H1 (cell line): ENCODE measurements around the gene PLEKHG4. TPM values are rescaled to one million over a fixed set of nuclear protein-coding genes. Genes with fewer than 3 reads are reported as not detected.

Experiments
- CTCF ChIA-PET: fragments of 300-600 bp; sonication (Branson Sonifier 250); formaldehyde crosslinking; loops from one replicate; lab custom pipeline; 2021; ENCODE audit not compliant: partially characterized antibody; lab: Charles Lee
- POLR2A ChIA-PET: fragments of 300-600 bp; sonication (Branson Sonifier 250); formaldehyde crosslinking; loops from one replicate; lab custom pipeline; 2021; ENCODE audit warnings: inconsistent platforms; ENCODE audit not compliant: partially characterized antibody; lab: Charles Lee
- DNase-seq, 2 experiments: peaks; one replicate each; pipeline versions ENCODE4 v3.0.0 to v3.0.0-alpha.2; 2010 to 2022; ENCODE audit warnings: low spot score in 2 of 2, low read depth in 1 of 2, mixed read lengths in 1 of 2
- FAIRE-seq: peaks from 2 replicates; lab custom pipeline; 2011; peaks lifted over from hg19 to GRCh38; lab: Jason Lieb, UNC
- H2AFZ ChIP-seq: 2 replicates; pipeline ENCODE4 v1.8.1; 2012; ENCODE audit warnings: low read length, inconsistent platforms
- H2AK5ac ChIP-seq: 2 replicates; pipeline ENCODE4 v1.6.1; 2013; ENCODE audit warnings: low read depth, low read length
- H2BK120ac ChIP-seq: replicated peaks from 2 replicates; pipeline ENCODE3; 2013; ENCODE audit warnings: low read depth, low read length, inconsistent platforms
- H2BK12ac ChIP-seq: 2 replicates; pipeline ENCODE4 v1.6.1; 2013; ENCODE audit warnings: low read depth, low read length
- H2BK15ac ChIP-seq: 2 replicates; pipeline ENCODE4 v1.6.1; 2013; ENCODE audit warnings: low read length
- H2BK20ac ChIP-seq: 2 replicates; pipeline ENCODE4 v1.6.1; 2013; ENCODE audit warnings: low read length
- H2BK5ac ChIP-seq: 2 replicates; pipeline ENCODE4 v1.6.1; 2013; ENCODE audit warnings: low read depth, low read length
- H3K14ac ChIP-seq: 2 replicates; pipeline ENCODE4 v1.6.1; 2013; ENCODE audit warnings: inconsistent platforms; ENCODE audit not compliant: insufficient read length
- H3K18ac ChIP-seq: 2 replicates; pipeline ENCODE4 v1.6.1; 2013; ENCODE audit warnings: low read length; ENCODE audit errors: extremely low read depth
- H3K23ac ChIP-seq: 2 replicates; pipeline ENCODE4 v1.6.1; 2013; ENCODE audit warnings: inconsistent platforms; ENCODE audit not compliant: insufficient read length
- H3K23me2 ChIP-seq: 2 replicates; pipeline ENCODE4 v1.6.1; 2013; ENCODE audit warnings: low read depth, low read length
- H3K27ac ChIP-seq: 2 replicates; pipeline ENCODE4 v1.6.1; 2011; ENCODE audit warnings: low read depth, low read length, inconsistent platforms
- H3K27me3 ChIP-seq, 4 experiments: replicated peaks in 1 of 4; 1 replicate in 1 of 4; 2 replicates in 3 of 4; pipeline versions ENCODE4 v1.6.1 to v1.8.1; 2011 to 2013; ENCODE audit warnings: low read length in 3 of 4, mild to moderate bottlenecking in 3 of 4, inconsistent platforms in 2 of 4, mixed read lengths in 2 of 4, moderate library complexity in 1 of 4; ENCODE audit not compliant: control insufficient read depth in 3 of 4, insufficient read depth in 3 of 4; ENCODE audit errors: extremely low read depth in 1 of 4
- H3K36me3 ChIP-seq, 4 experiments: 2 replicates each; pipeline versions ENCODE4 v1.6.1 to v1.8.1; 2011 to 2013; ENCODE audit warnings: mild to moderate bottlenecking in 4 of 4, low read length in 3 of 4, moderate library complexity in 2 of 4, control low read depth in 1 of 4, inconsistent platforms in 1 of 4; ENCODE audit not compliant: insufficient read depth in 4 of 4, control insufficient read depth in 2 of 4
- H3K4ac ChIP-seq: replicated peaks from 2 replicates; pipeline ENCODE3; 2013; ENCODE audit warnings: low read length, low read depth, mixed read lengths, inconsistent platforms; ENCODE audit not compliant: insufficient read length
- H3K4me1 ChIP-seq, 4 experiments: replicated peaks in 1 of 4; 1 replicate in 1 of 4; 2 replicates in 3 of 4; pipeline versions ENCODE4 v1.6.1 to v1.8.1; 2011 to 2013; ENCODE audit warnings: low read length in 3 of 4, inconsistent platforms in 2 of 4, mixed read lengths in 1 of 4; ENCODE audit not compliant: insufficient read depth in 4 of 4, control insufficient read depth in 3 of 4
- H3K4me2 ChIP-seq, 2 experiments: 2 replicates each; pipeline versions ENCODE4 v1.6.1 to v1.8.1; 2011 to 2013; ENCODE audit warnings: low read depth in 2 of 2, low read length in 2 of 2, control low read depth in 1 of 2, inconsistent platforms in 1 of 2, mild to moderate bottlenecking in 1 of 2; ENCODE audit not compliant: insufficient read depth in 1 of 2
- H3K4me3 ChIP-seq, 4 experiments: fragments of 200-600, 300-600 bp in 1 of 4; sonication (generic), shearing (Covaris generic), sonication (Bioruptor Twin) in 1 of 4; 2 replicates each; pipeline versions ENCODE4 v1.5.1 to v1.8.1; 2011 to 2016; ENCODE audit warnings: low read length in 4 of 4, low read depth in 3 of 4, control low read depth in 2 of 4, inconsistent platforms in 2 of 4, mild to moderate bottlenecking in 2 of 4, mixed read lengths in 1 of 4, moderate library complexity in 1 of 4; ENCODE audit not compliant: insufficient read depth in 2 of 4; ENCODE audit errors: extremely low read depth in 1 of 4
- H3K56ac ChIP-seq: replicated peaks from 2 replicates; pipeline ENCODE3; 2013; ENCODE audit warnings: low read depth, mild to moderate bottlenecking, mixed read lengths, low read length, inconsistent platforms; ENCODE audit not compliant: insufficient read length
- H3K79me1 ChIP-seq: 2 replicates; pipeline ENCODE4 v1.6.1; 2013; ENCODE audit warnings: low read depth, low read length, control low read depth
- H3K79me2 ChIP-seq, 2 experiments: 2 replicates each; pipeline versions ENCODE4 v1.6.1 to v1.8.1; 2012 to 2013; ENCODE audit warnings: low read length in 2 of 2, mild to moderate bottlenecking in 2 of 2, inconsistent platforms in 1 of 2; ENCODE audit not compliant: insufficient read depth in 2 of 2, control insufficient read depth in 1 of 2
- H3K9ac ChIP-seq, 4 experiments: replicated peaks in 1 of 4; 1 replicate in 1 of 4; 2 replicates in 3 of 4; pipeline versions ENCODE4 v1.6.1 to v1.8.1; 2011 to 2013; ENCODE audit warnings: low read depth in 3 of 4, low read length in 3 of 4, control low read depth in 2 of 4, mild to moderate bottlenecking in 2 of 4, moderate library complexity in 2 of 4, inconsistent platforms in 1 of 4; ENCODE audit errors: extremely low read depth in 1 of 4
- H3K9me3 ChIP-seq, 2 experiments: 2 replicates each; pipeline versions ENCODE4 v1.6.1 to v1.8.1; 2012 to 2013; ENCODE audit warnings: mild to moderate bottlenecking in 2 of 2, moderate library complexity in 2 of 2, control low read depth in 1 of 2, inconsistent platforms in 1 of 2, low read depth in 1 of 2, low read length in 1 of 2, mixed read lengths in 1 of 2; ENCODE audit not compliant: insufficient read depth in 2 of 2
- H4K20me1 ChIP-seq, 2 experiments: replicated peaks in 1 of 2; 2 replicates each; pipeline versions ENCODE3 to v1.8.1; 2011 to 2013; ENCODE audit warnings: inconsistent platforms in 2 of 2, low read length in 2 of 2, mild to moderate bottlenecking in 1 of 2; ENCODE audit not compliant: insufficient read depth in 2 of 2, control insufficient read depth in 1 of 2
- H4K5ac ChIP-seq: 2 replicates; pipeline ENCODE4 v1.6.1; 2013; ENCODE audit warnings: low read length, low read depth, mixed read lengths, inconsistent platforms; ENCODE audit not compliant: insufficient read length
- H4K8ac ChIP-seq: 2 replicates; pipeline ENCODE4 v1.8.0; 2013; ENCODE audit warnings: mild to moderate bottlenecking, moderate library complexity, low read length, inconsistent platforms; ENCODE audit not compliant: insufficient read depth; ENCODE audit errors: extremely low read depth
- H4K91ac ChIP-seq: replicated peaks from 2 replicates; pipeline ENCODE3; 2013; ENCODE audit warnings: low read length, mixed read lengths, inconsistent platforms; ENCODE audit not compliant: insufficient read length
- ATF2 ChIP-seq: IDR thresholded peaks from 2 replicates; pipeline ENCODE4 v1.6.1; 2012; ENCODE audit warnings: low read length, inconsistent platforms
- BACH1 ChIP-seq: IDR thresholded peaks from 2 replicates; pipeline ENCODE4 v1.6.1; 2012; ENCODE audit warnings: low read length, improper control_type of control experiment
- EZH2 ChIP-seq: fragments of 200-600 bp; sonication (generic); IDR thresholded peaks from 2 replicates; pipeline ENCODE4 v1.7.1; 2012; ENCODE audit warnings: low read depth, mild to moderate bottlenecking, moderate library complexity, low read length, inconsistent platforms; ENCODE audit not compliant: severe bottlenecking
- JUN ChIP-seq: IDR thresholded peaks from 2 replicates; pipeline ENCODE4 v1.6.1; 2011; ENCODE audit warnings: low read depth, mild to moderate bottlenecking, improper control_type of control experiment, low read length
- KDM4A ChIP-seq: IDR thresholded peaks from one replicate; pipeline ENCODE4 v1.7.1; 2012; ENCODE audit warnings: low read depth, mild to moderate bottlenecking, moderate library complexity, low read length, inconsistent platforms; ENCODE audit not compliant: severe bottlenecking
- POLR2A ChIP-seq, 2 experiments: IDR thresholded peaks; 1 replicate in 1 of 2; 2 replicates in 1 of 2; pipeline ENCODE4 v1.6.1; 2011; ENCODE audit warnings: low read depth in 2 of 2, low read length in 2 of 2, mild to moderate bottlenecking in 2 of 2; ENCODE audit errors: control extremely low read depth in 1 of 2
- POLR2AphosphoS5 ChIP-seq: IDR thresholded peaks from 2 replicates; pipeline ENCODE4 v1.6.1; 2011; ENCODE audit warnings: low read depth, low read length
- SAP30 ChIP-seq: fragments of 300-600 bp; sonication (generic); IDR thresholded peaks from 2 replicates; pipeline ENCODE4 v1.7.1; 2012; ENCODE audit warnings: low read length, moderate library complexity, mild to moderate bottlenecking, inconsistent platforms; ENCODE audit not compliant: insufficient read depth, insufficient replicate concordance
- SP1 ChIP-seq: IDR thresholded peaks from 2 replicates; pipeline ENCODE4 v1.6.1; 2011; ENCODE audit warnings: low read depth, low read length
- SP4 ChIP-seq: IDR thresholded peaks from 2 replicates; pipeline ENCODE4 v1.6.1; 2012; ENCODE audit warnings: low read length, inconsistent platforms
- TAF1 ChIP-seq: IDR thresholded peaks from 2 replicates; pipeline ENCODE4 v1.6.1; 2011; ENCODE audit warnings: mild to moderate bottlenecking, low read depth, low read length
- WGBS, 2 experiments: shearing (Covaris generic) in 1 of 2; methylation state at CpG; one replicate each; pipeline versions ENCODE4 v1.1.6 to v1.1.7; 2013 to 2015; ENCODE audit warnings: low lambda C conversion rate in 2 of 2, mixed read lengths in 2 of 2, inconsistent platforms in 1 of 2, low coverage in 1 of 2, missing lambda C conversion rate in 1 of 2; ENCODE audit not compliant: insufficient replicate concordance in 2 of 2, insufficient coverage in 1 of 2, insufficient read length in 1 of 2; ENCODE audit errors: extremely low coverage in 1 of 2, missing lambda C conversion rate in 1 of 2; 5-methylcytosine and 5-hydroxymethylcytosine counted together
- polyA plus RNA-seq, 7 experiments: library from polyadenylated mRNA; depleted of rRNA in 3 of 7; stranded (reverse) in 5 of 7; unstranded in 2 of 7; fragments of >200 nt in 5 of 7; fragments of 200-250 nt in 2 of 7; gene quantifications; 1 replicate in 5 of 7; 2 replicates in 1 of 7; 4 replicates in 1 of 7; pipeline versions ENCODE4 v1.2.1 to v1.2.3, GENCODE V29; 2011 to 2013; ENCODE audit warnings: missing spikeins in 2 of 7, mixed read lengths in 2 of 7
- total RNA-seq: library from RNA; stranded (reverse); fragmentation: NEBNext Ultra II Directional; extraction: Animal tissue kit (Norgen Biotek cat#: 25700); gene quantifications from 2 replicates; pipeline ENCODE4 v1.2.1, GENCODE V29; 2021

PLEKHG4 gene
- total and polyA plus RNA-seq, 2 of the 8 experiments (the other 6 are each of a cell fraction or from before 2014, with no cell fraction given): 7.7 to 11.1 TPM

GRCh38 chr16:67302076-67302475, 22.7 kb downstream of the PLEKHG4 start:
- Histone ChIP-seq H2BK5ac (no peak overlapping the region), H4K5ac (no peak overlapping the region)
- TF ChIP-seq ATF2: no peak
- no peak for TF ChIP-seq JUN
- no peak for TF ChIP-seq TAF1
- no peak for TF ChIP-seq BACH1
- TF ChIP-seq SAP30: no peak
- TF ChIP-seq SP4: no peak
- TF ChIP-seq EZH2: no peak
- TF ChIP-seq POLR2A (IDR thresholded peaks at IDR 0.05; ENCODE audit: control extremely low read depth in 1 of 2, low read depth in 2 of 2, low read length in 2 of 2): no peak
- TF ChIP-seq KDM4A: no peak
- TF ChIP-seq POLR2AphosphoS5: no peak
- TF ChIP-seq SP1: no peak

More at GRCh38 chr16:67302076-67302475, 22.7 kb downstream of the PLEKHG4 start:
- H3K23ac ChIP-seq: no peak overlapping the region
- WGBS, 2 experiments: 90% methylated on average over 7 of the region's 7 CpGs; no CpG with 5 or more reads in 1 of the 2 experiments
- H2BK20ac ChIP-seq: no peak overlapping the region
- no peak overlapping the region for H2BK120ac ChIP-seq
- H3K9ac ChIP-seq: no peak overlapping the region
- no peak overlapping the region for H2AK5ac ChIP-seq
- H3K27ac ChIP-seq: no peak overlapping the region
- ChIA-PET POLR2A (no interaction called here), CTCF (interaction anchor here (1.4 to 11.3 kb wide), 2 partner anchors 13 to 17 kb away, joined by 3 to 93 read pairs; no protein-coding TSS in a partner anchor)
- H4K20me1 ChIP-seq: no peaks in the 10 kb centered on the region
- no peak overlapping the region for H4K91ac ChIP-seq
- H3K23me2 ChIP-seq: no peaks in the 10 kb centered on the region
- no peak overlapping the region for H3K4ac ChIP-seq
- no peaks in the 10 kb centered on the region; a peak in 1 of 4 replicates for H3K9me3 ChIP-seq
- no peaks in the 10 kb centered on the region for H3K79me2 ChIP-seq
- H3K36me3 ChIP-seq: no peaks in the 10 kb centered on the region
- H3K4me1 ChIP-seq: no peaks in the 10 kb centered on the region
- H3K4me3 ChIP-seq: no peak overlapping the region
- peaks cover 0 to 5% (median 0%) of the 10 kb centered on the region in 4 experiments; a peak in 2 of 7 replicates for H3K27me3 ChIP-seq
- no peak overlapping the region for H4K8ac ChIP-seq
- no peak overlapping the region for H3K56ac ChIP-seq
- no peak for DNase-seq
- FAIRE-seq: no peak
- no peak overlapping the region for H3K4me2 ChIP-seq
- H2BK12ac ChIP-seq: no peak overlapping the region
- no peak overlapping the region for H3K18ac ChIP-seq
- no peak overlapping the region for H2BK15ac ChIP-seq
- H3K14ac ChIP-seq: no peak overlapping the region
- no peaks in the 10 kb centered on the region for H3K79me1 ChIP-seq
- H2AFZ ChIP-seq: no peak overlapping the region
